NOMO-1 (cell line): ENCODE measurements around the gene MBLAC1.

ENCODE experiments used
- DNase-seq, 2 experiments: peaks; one replicate each; lab custom pipeline; 2025; ENCODE audit not compliant: unreplicated experiment in 2 of 2; lab: John Stamatoyannopoulos, UW

MBLAC1 gene

DNA sequence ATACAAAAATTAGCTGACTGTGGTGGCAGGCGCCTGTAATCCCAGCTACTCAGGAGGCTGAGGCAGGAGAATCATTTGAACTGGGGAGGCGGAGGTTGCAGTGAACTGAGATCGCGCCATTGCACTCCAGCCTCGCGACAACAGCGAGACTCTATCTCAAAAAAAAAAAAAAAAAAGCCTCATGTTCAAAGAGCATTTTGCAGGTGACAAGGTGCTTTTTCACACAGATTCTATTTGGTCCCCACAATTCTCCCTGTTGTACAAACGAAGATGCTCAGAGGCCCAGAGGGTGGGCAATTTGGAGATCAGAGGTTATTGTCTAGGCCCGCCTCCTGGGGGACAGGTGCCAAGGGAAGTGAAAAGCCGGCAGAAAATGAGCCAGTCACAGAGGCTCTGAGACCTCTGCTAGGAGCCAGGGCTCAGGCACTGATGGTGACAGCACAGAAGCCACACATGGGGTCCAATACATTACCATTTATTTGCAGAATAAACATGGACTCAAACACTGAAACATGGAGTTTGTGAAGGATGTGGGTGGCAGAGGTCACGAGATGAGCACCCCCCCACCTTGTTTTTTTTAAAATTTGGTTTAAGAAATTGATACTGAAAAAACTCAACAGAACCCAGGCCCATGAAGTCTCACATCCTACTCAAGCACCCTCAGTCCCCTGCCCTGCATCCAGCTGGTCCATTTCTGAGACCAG, 42.5 kb downstream of the MBLAC1 start:
- no peak for DNase-seq

GRCh38 chr7:100170101-100170897, 43.5 kb downstream of the MBLAC1 start:
- DNase-seq: no peak

DNA sequence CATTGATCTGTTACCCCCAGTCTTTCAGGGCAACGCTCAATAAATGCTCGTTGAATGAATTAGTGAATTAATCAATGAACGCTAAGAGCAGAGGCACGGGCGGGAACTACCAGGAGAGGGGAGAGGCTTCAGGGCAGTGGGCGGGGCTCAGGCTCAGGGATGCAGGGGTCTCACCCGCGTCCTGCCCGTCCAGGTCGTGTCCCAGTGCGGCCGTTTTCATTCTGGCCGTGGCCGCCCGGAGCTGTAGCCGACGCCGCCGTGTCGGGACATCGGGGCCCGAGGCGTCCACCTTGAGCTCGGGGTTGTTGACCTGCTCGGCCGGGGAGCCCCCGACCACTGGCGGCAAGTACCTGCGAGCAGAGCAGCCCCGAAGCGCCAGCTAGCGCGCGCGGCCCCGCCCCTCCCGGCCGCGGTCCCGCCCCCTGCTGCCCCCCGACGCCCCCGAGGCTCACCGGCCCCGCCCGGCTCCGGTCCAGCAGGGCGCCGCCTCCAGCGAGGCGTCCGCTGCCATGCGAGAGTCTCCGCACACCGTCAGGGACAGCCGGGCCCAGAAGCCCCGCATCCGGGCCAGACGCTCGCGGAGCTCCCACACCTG, 44.4 kb downstream of the MBLAC1 start:
- DNase-seq: no peak

- no peak for DNase-seq
These were observed 45.1 kb downstream of the MBLAC1 start for GRCh38 chr7:100171840-100172239.

GRCh38 chr7:100173806-100174495, 47.2 kb downstream of the MBLAC1 start:
- no peak for DNase-seq

- DNase-seq: no peak
These were observed 47.8 kb downstream of the MBLAC1 start for GRCh38 chr7:100174582-100174981.

- no peak for DNase-seq
These were observed 48.6 kb downstream of the MBLAC1 start for GRCh38 chr7:100175296-100175935.

DNA sequence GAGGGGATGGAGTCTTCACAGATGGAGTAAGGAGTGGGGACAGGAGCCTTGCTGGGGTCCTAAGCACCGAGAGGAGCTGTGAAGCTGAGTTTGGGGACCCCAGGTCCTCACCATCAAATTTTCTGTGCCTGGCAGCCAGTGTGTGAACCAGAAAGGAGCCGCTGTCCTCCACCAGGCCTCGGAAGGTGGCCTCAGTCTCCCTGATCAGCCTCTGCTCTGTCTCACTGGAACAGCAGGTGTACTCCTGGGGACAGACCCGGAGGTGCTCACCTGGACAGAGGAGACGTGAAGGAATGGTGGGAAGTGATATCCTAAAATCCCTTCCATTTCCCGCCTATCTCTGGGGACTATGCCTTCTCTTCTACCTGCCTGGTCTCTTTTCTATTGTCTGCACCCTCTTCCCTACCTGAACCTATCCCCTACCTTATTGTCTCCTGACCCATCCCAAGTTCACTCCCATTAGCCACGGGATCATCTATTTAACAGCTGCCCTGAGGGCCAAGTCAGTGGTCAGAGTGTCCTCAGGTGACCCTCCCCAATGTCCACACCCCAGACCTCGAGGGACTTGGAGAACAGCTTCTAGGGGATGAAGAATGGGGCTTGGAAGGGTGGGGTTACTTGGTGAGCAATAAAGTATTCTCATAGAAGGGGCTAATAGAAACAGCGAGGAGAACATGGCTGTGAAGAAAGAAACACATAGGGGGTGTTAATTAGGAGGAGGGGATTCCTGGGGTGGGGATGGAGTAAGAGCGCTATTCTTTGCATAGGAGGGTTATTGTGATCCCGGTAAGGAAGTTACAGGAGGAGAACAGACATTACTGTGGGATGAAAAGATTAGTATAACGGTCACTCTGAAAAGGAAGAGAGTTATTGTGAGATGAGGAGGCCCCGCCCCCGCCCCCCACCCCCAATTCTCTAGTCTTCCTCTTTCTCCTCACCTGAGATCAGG, 49.6 kb downstream of the MBLAC1 start:
- DNase-seq: no peak

DNA sequence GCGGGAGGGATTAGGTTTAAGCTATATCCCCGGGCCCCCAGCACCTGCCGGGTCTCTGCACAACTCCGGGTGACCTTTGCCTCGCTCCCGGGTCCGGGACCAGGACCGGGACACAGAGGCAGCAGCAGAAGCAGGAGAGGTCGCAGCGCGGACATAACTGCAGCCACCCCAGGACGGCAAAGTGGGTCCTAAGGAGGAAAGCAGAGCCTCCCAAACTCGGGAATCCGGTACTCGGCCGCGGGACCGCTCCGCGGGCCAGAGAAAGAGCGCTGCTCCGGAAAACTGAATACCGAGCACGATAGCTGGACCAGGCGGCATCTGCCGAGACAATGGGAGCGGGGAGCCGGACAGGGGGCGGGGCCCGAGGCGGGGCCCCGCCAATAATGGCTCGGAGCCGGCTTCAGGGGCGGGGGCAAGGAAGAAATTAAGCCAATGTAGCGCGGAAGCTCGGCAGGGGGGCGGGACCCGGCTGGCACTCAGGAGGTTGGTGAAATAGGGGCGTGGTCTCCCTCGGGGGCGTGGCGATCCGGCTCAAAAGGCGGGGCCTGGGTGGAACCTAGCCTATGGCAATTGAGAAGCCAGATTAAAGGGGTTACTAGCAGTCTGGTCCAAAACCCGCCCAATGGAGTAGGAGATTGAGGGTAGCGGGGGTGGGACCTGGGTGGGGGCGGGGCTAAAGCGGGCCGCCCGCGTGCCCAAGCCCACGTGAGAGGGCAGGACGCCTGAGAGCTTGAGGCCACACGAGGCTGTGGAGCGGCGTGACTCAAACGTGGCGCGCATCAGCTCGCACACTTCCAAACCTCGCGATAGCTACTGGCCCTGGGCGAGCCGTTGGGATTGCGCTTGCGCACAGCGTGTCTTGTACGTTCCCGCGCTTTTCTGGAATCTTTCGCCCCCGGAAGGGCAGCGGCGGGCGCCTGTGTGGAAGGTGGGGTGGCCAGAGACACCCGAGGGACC, 50.6 kb downstream of the MBLAC1 start, which contains the start of the genes GPC2 and STAG3:
Gene GPC2 (minus strand): TSS at position 337 of the 957 bp plus-strand sequence. CDS start 182 bp downstream, at position 155.
Gene STAG3 (plus strand): TSS at position 874 of the 957 bp plus-strand sequence. CDS start 2,639 bp downstream, outside the sequence.
- DNase-seq: peak; percentile 98
